Measurements from ENCODE around the gene MBOAT1.
"Not testable (repeated sequence)": the region's sequence is repeated elsewhere in the genome, so short reads cannot be mapped to it uniquely, and the experiment has no call there.

The MBOAT1 gene

GRCh38 chr6:20168690-20169089 lies 43.6 kb downstream of the MBOAT1 start:
- no peak for DNase-seq

GRCh38 chr6:20167601-20168000 lies 44.7 kb downstream of the MBOAT1 start:
- no peak for DNase-seq

- DNase-seq: no peak
Observed at GRCh38 chr6:20166210-20166609, 46.1 kb downstream of the MBOAT1 start.

- DNase-seq: no peak
Observed at GRCh38 chr6:20162515-20162914, 49.8 kb downstream of the MBOAT1 start.

GRCh38 chr6:20160541-20161283 lies 51.6 kb downstream of the MBOAT1 start:
- no peak for DNase-seq

- DNase-seq: no peak
Observed at GRCh38 chr6:20159781-20160540, 52.3 kb downstream of the MBOAT1 start.

- no peak for DNase-seq
Observed at GRCh38 chr6:20159098-20159497, 53.2 kb downstream of the MBOAT1 start.

GRCh38 chr6:20158676-20159075 lies 53.6 kb downstream of the MBOAT1 start:
- no peak for DNase-seq

GRCh38 chr6:20156824-20157223 lies 55.4 kb downstream of the MBOAT1 start:
- DNase-seq: no peak

GRCh38 chr6:20154753-20155152 lies 57.5 kb downstream of the MBOAT1 start:
- no peak for DNase-seq

GRCh38 chr6:20153194-20153593 lies 59.1 kb downstream of the MBOAT1 start:
- DNase-seq: no peak

GRCh38 chr6:20148433-20148832 lies 63.8 kb downstream of the MBOAT1 start:
- no peak for DNase-seq

GRCh38 chr6:20147469-20147868 lies 64.8 kb downstream of the MBOAT1 start:
- DNase-seq: no peak

GRCh38 chr6:20146831-20147230 lies 65.4 kb downstream of the MBOAT1 start:
- DNase-seq: not testable (repeated sequence)

GRCh38 chr6:20146291-20146690 lies 66.0 kb downstream of the MBOAT1 start:
- no peak for DNase-seq

GRCh38 chr6:20142866-20143265 lies 69.4 kb downstream of the MBOAT1 start:
- no peak for DNase-seq

- no peak for DNase-seq
Observed at GRCh38 chr6:20141931-20142330, 70.3 kb downstream of the MBOAT1 start.

GRCh38 chr6:20139127-20139963 lies 72.9 kb downstream of the MBOAT1 start:
- not testable (repeated sequence) for DNase-seq

- DNase-seq: no peak
Observed at GRCh38 chr6:20137837-20138236, 74.4 kb downstream of the MBOAT1 start.

GRCh38 chr6:20137240-20137639 lies 75.0 kb downstream of the MBOAT1 start:
- no peak for DNase-seq

GRCh38 chr6:20135677-20136268 lies 76.5 kb downstream of the MBOAT1 start:
- no peak for DNase-seq

- no peak for DNase-seq
Observed at GRCh38 chr6:20134613-20135012, 77.7 kb downstream of the MBOAT1 start.

All from stimulated activated naive CD4-positive, alpha-beta T cell treated with Interleukin-2 at 50 U/mL for 16 hours (primary cell).